Stimulated activated CD4-positive, alpha-beta T cell treated with anti-CD3 and anti-CD28 coated beads, Interleukin-1b, Interleukin-23, amount 100 ng/mL, for 1 hour (primary cell): ENCODE data around the gene TMUB1.

Source experiments
- DNase-seq, 2 donors: peaks; one replicate each; pipeline ENCODE4 v3.0.0-alpha.2; 2020; ENCODE audit warnings: low read depth in 2 of 2

The TMUB1 gene

GRCh38 chr7:151103973-151104372 lies 20.7 kb upstream of the TMUB1 start:
- DNase-seq = no peak

- no peak for DNase-seq
Observed at GRCh38 chr7:151102991-151103390, 19.7 kb upstream of the TMUB1 start.

- no peak for DNase-seq
Observed at GRCh38 chr7:151101621-151102396, 18.5 kb upstream of the TMUB1 start.

- no peak for DNase-seq
Observed at GRCh38 chr7:151100921-151101320, 17.6 kb upstream of the TMUB1 start.

- DNase-seq = no peak
Observed at GRCh38 chr7:151099486-151100211, 16.4 kb upstream of the TMUB1 start.

DNA sequence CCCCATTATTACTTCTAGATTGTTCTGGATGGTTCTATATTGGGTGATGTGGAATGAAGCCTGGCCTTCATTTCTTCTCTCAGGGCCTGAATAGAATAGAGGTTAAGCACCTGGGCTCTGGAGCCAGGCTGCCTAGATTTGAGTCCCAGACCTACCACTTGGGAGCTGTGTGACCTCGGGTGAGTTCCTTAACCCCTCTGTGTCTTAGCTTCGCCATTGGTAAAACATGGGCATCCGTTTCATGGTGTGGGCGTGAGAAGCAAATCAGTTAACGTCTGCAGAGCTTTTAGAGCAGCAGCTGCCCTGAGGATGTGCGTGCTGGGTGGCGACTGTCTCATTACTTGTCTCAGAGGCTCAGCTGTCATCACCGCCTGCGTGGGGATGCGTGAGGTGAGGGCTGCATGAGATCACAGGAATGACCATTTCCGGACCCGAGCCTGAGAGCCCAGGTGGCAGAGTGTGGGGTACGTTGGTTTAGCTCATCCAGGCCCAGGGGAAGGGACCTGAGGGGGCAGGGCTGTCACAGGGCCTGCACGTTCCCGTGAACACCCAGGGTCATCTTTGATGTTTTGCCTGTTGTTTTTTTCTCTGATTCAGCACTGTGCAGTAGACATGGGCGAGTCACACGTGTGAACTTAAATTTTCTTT lies 12.7 kb upstream of the TMUB1 start:
- no peak for DNase-seq

- no peak for DNase-seq
Observed at GRCh38 chr7:151095123-151095797, 12.0 kb upstream of the TMUB1 start.

DNA sequence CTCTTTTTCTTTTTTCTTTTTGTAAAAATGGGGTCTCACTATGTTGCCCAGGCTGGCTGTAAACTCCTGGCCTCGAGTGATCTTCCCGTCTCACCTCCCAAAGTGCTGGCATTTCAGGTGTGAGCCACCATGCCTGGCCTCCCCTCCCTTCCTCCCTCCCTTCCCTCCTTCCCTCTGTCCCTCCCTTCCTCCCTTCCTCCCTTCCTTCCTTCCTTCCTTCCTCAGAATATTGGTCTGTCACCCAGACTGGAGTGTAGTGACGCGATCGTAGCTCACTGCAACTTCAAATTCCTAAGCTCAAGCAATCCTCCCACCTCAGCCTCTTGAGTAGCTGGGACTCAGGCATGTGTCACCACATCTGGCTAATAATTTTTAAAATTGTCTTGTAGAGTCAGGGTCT lies 11.4 kb upstream of the TMUB1 start:
- DNase-seq = no peak

DNA sequence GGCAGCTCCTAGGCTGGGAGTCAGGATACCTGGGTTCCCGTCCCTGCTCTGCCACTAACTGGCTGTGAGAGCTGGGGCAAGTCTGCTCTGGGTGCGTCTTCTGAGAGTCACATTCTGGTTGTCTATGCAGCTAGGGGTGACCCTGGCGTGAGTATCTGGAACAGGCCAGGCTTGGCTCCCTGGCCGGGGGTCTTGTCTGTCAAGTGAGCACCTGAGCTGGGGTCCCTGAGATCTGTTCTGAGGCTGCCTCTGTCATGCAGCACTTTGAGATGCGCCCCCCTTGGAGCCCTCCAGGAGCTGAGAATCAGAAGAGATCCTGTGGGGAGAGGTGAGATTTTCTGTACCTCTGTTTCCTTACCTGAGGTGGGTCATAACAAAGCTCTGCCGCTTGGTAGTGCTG lies 10.5 kb upstream of the TMUB1 start:
- DNase-seq = no peak

DNA sequence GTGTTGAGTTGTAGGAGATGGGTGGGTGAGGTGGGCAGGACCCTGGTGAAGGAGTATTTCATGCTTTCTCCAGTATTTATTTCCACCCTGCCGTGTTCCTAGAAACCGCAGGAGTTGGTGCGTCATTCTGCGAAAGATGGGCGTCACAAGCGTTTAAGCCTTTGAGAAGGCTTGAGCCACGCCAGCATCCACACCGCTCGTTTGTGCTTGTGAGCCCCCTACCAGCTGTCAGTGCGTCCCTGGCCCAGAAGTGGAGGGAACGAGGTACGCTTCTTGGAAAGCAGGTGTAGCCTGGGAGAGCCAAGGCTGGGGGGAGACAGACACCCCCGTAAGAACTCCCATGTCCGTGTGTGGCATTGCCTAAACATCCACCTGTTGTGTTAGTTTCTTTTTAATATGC lies 8.7 kb upstream of the TMUB1 start:
- DNase-seq = no peak

GRCh38 chr7:151091431-151091830 lies 8.1 kb upstream of the TMUB1 start:
- no peak for DNase-seq

DNA sequence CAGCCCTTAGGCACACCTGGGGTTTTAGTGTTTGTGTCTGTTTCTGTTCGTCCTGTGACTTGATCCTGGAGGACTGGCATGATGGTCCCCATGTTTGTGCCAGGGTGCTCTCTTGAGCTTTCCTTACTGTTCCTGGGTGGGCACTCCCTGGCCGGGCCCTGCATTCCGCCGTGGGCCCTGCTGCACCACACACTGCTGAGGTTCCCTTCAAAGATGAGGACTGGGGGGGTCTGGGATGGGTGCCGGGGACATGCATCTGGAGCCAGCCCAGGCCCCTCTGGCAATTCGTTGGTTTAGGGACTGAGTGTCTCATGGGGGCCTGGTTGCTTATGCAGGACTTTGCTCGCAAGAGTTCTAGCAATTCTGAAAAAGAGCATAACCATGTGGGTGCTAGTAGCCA lies 7.7 kb upstream of the TMUB1 start:
- DNase-seq = no peak

DNA sequence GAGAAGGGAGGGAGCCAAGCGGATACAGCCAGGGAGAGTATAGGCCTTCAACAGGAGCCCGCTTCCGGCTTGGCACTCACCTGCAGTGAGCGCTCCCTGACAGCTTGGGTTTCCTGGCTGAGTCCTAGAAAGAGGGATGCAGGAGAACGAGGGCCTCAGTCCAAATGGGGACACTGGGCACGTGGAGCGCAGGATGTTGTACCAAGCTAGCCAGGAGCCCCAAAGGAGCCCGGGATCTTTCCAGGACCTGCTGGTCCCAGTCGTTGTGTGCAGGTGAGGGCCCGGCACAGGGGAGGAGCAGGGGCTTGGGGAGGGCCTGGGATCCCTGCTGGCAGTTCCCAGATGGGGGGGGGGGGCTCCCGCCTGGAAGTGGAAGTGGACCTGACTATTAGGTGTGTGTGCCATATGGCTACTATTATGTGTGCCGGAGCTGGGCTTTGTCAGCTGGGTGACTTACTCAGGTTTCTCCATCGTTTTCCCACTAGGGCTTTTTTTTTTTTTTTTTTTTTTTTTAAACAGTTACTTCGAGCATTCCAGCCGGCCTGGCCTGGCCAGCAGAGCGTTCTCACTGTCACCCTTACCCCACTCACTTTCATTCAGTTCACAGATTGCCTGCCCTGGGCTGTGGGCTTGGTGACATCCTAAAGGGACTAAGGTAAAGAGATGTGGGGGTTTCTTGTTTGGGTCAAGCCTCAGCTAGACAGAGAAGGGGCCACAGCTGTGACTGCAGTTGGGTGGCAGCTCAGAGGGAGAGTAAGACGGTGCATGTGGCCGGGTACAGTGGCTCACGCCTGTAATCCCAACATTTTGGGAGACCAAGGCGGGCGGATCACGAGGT lies 6.8 kb upstream of the TMUB1 start:
- DNase-seq = no peak

- no peak for DNase-seq
Observed at GRCh38 chr7:151088856-151089699, 5.8 kb upstream of the TMUB1 start.

- no peak for DNase-seq
Observed at GRCh38 chr7:151088019-151088855, 4.9 kb upstream of the TMUB1 start.

DNA sequence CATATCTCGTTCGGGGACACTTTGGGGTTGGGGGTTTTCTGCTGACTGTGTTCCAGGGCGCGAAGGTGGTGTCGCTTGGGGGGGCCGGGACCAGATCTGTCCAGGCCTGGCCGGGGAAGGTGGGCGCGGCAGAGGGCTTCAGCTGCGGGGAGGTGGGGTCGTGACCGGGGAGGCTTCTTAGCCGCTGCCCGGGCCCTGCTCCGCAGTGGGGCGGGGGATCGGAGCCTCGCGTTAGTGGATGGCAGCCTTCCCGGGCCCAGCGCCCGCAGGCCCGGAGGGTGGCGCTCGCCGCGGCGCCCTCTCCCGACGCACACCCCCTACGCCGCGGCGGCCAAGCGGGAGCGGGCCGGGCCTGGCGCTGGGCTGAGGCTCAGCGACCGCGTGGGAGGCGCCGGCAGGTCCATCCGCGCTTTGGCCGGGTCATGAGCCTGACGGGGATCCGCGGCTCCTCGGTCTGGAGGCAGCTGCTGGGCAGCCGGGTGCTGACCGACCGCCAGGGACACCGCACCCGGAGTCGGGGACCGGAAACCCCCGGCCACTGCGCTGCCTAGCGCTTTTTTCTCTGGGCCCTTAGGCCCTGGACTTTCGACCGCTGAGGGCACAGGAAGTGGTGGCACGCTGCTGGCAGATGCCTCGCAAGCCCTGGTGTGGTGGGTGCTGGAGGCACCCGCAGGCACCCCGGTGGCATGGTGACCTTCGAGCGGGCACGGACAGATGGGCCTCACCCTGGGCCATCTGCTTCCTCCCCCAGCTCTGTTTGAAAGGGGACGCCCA lies 4.1 kb upstream of the TMUB1 start:
- DNase-seq = no peak

- no peak for DNase-seq
Observed at GRCh38 chr7:151086802-151087244, 3.5 kb upstream of the TMUB1 start.

DNA sequence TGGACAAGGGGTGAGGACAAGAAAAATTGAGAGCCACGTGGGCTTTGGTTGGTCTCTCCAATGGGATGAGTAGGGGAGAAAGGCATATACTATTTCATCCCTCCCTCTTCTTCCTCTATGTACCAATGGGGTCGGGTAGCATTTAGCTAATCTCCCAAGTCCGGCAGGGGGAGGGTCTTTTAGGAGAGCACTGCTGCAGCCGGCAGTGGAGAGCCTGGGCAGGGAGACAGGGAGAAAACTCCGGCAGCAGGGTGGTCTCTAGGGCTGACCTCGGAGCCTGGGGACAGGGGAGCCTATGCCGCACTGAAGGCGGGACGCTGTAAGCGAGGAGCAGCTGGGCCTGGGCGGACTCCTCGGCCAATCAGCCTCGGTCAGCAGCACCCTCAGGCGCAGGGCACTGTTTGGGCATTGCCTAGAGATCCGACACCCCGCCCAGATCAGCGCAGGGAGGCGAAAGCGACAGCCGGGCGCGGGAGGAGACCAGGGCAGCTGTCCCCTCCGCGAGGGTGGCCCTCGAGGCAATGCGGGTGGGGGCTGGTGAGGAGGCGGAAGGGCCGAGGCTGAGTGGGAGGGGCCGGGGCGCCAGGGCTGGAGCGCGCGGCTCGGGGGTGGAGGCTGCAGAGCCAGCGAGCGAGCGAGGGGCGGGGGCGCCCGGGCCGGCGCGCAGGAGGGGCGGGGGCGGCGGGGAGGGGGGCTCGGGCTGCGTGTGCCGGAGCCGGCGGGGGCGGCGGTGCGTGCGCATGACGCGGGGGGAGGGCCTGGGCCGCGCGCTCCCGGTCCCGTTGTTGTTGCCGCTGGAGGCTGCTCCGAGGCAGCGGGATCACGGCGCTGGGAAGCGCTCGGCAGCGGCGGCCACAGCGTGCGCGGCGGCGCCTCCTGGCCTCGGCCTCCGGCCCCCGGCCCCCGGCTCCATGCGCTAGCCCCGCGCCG lies 2.7 kb upstream of the TMUB1 start, which contains the start of gene AGAP3:
Gene AGAP3, plus strand, starts transcription at position 785 of the 930 bp plus-strand sequence. CDS start 267 bp downstream, outside the sequence.
- no peak for DNase-seq
